ENCODE measurements around the gene FOXP4.

FOXP4 gene

GRCh38 chr6:41548098-41548840 is 2.1 kb downstream of the FOXP4 start:
- Histone ChIP-seq H3K4me1 (ENCODE audit: insufficient read depth, low read length) (peaks cover 38% of the 10 kb centered on the region), H3K9me3 (ENCODE audit: control insufficient read depth, insufficient read depth, low read length) (no peaks in the 10 kb centered on the region), H3K9ac (ENCODE audit: low read depth, low read length) (peak overlapping the region; percentile 75; the same call in 1 of the 2 replicates), H3K36me3 (ENCODE audit: insufficient read depth, low read length) (no peaks in the 10 kb centered on the region)

- Histone ChIP-seq H3K9ac (ENCODE audit: low read depth, low read length) (peak overlapping the region; percentile 75; the same call in 1 of the 2 replicates), H3K9me3 (ENCODE audit: control insufficient read depth, insufficient read depth, low read length) (no peaks in the 10 kb centered on the region), H3K4me1 (ENCODE audit: insufficient read depth, low read length) (peaks cover 46% of the 10 kb centered on the region), H3K36me3 (ENCODE audit: insufficient read depth, low read length) (no peaks in the 10 kb centered on the region)
Observed at GRCh38 chr6:41548841-41549642, 2.9 kb downstream of the FOXP4 start.

- H3K36me3 ChIP-seq (ENCODE audit: insufficient read depth, low read length) = no peaks in the 10 kb centered on the region
- H3K4me1 ChIP-seq (ENCODE audit: insufficient read depth, low read length) = peaks cover 50% of the 10 kb centered on the region
Observed at GRCh38 chr6:41549673-41550072, 3.5 kb downstream of the FOXP4 start.

GRCh38 chr6:41551086-41551700 is 5.0 kb downstream of the FOXP4 start:
- no peak overlapping the region for H3K9ac ChIP-seq (ENCODE audit: low read depth, low read length)
- no peaks in the 10 kb centered on the region for H3K36me3 ChIP-seq (ENCODE audit: insufficient read depth, low read length)
- H3K4me1 ChIP-seq (ENCODE audit: insufficient read depth, low read length) = peaks cover 53% of the 10 kb centered on the region
- no peaks in the 10 kb centered on the region for H3K9me3 ChIP-seq (ENCODE audit: control insufficient read depth, insufficient read depth, low read length)

More at GRCh38 chr6:41549673-41550072, 3.5 kb downstream of the FOXP4 start:
- H3K9me3 ChIP-seq (ENCODE audit: control insufficient read depth, insufficient read depth, low read length) = no peaks in the 10 kb centered on the region
- no peak overlapping the region for H3K9ac ChIP-seq (ENCODE audit: low read depth, low read length)

- H3K36me3 ChIP-seq (ENCODE audit: insufficient read depth, low read length) = no peaks in the 10 kb centered on the region
Observed at GRCh38 chr6:41551857-41552256, 5.7 kb downstream of the FOXP4 start.

GRCh38 chr6:41552723-41553122 is 6.5 kb downstream of the FOXP4 start:
- no peaks in the 10 kb centered on the region for H3K36me3 ChIP-seq (ENCODE audit: insufficient read depth, low read length)
- H3K9me3 ChIP-seq (ENCODE audit: control insufficient read depth, insufficient read depth, low read length) = no peaks in the 10 kb centered on the region
- no peak overlapping the region; the same call in 1 of the 2 replicates for H3K9ac ChIP-seq (ENCODE audit: low read depth, low read length)
- peaks cover 60% of the 10 kb centered on the region for H3K4me1 ChIP-seq (ENCODE audit: insufficient read depth, low read length)

More at GRCh38 chr6:41551857-41552256, 5.7 kb downstream of the FOXP4 start:
- H3K9me3 ChIP-seq (ENCODE audit: control insufficient read depth, insufficient read depth, low read length) = no peaks in the 10 kb centered on the region
- no peak overlapping the region for H3K9ac ChIP-seq (ENCODE audit: low read depth, low read length)
- peaks cover 56% of the 10 kb centered on the region for H3K4me1 ChIP-seq (ENCODE audit: insufficient read depth, low read length)

DNA sequence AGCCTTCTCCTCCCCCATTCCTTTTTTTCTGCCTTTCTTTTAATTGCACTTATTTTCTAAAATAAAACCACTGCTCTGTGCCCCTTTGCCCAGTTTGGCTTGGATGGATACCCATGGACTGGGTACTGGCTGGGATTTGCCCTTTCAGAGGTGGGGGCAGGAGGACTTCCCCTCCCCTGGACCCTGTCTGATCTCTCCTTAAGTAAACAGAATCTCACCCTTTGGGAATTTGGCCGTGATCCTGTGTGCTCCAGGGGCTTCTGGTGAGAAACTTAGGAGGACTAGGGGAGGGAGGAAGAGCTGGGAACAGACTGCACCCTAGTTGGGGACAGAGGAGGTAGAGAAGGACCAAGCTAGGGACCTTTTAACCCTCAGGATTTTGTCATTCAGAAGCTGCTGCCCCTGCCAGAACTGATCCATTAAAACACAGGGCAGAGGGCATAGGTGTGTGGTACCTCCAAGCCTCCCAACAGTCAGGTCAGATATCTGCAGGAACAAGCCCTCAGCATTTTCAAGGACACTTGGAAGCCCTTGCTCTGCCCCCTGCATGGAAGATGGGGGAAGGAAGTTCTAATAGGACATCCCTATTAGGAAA is 7.3 kb downstream of the FOXP4 start:
- Histone ChIP-seq H3K9ac (ENCODE audit: low read depth, low read length) (no peak overlapping the region), H3K36me3 (ENCODE audit: insufficient read depth, low read length) (no peaks in the 10 kb centered on the region), H3K4me1 (ENCODE audit: insufficient read depth, low read length) (peaks cover 60% of the 10 kb centered on the region), H3K9me3 (ENCODE audit: control insufficient read depth, insufficient read depth, low read length) (no peaks in the 10 kb centered on the region)

DNA sequence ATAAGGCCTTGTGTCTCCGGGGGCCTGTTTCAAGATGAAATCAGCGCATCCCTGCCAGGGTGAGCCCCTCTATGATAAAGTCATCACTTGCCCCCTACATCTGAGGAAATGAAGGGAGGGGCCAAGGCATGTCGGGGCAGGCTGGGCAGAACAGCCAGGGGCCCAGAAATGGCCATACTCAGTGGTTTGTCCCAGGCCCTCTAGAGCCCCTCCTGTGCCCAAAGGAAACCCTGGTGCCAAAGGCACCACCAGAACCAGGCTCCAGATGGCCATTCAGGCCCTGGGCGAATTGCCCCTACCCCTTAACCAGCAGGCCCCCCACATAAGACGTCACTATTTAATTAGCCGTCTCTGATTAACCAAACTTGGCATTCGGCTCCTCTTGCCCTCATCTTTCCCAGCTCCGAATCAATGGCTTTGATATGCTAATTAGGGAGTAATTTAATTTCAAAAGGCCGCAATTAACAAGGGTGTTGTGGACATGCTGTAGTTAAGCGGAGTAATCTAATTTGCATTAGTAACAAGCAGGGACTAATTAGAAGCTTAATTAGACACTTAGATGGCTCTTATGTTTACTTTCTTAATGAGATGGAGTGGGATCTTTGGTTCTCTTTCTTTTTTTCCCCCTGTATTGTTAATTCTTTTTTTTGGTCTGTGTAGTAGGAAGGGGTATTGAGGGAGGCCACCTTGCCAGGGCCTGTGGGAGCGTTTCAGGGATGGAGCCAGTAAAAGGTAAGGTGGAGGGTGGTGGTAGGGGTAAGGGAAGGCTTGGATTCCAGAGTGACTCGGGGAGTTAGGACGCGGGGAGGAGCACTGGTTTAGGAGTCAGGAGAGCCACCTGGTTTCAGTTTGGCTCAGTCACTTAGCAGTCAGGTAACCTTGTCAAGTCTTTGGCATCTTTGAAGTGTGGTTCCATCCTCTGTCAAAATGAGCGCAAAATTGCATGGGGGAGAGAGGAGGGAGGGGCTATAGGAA is 9.4 kb downstream of the FOXP4 start:
- H3K9ac ChIP-seq (ENCODE audit: low read depth, low read length) = no peak overlapping the region; the same call in 1 of the 2 replicates
- H3K9me3 ChIP-seq (ENCODE audit: control insufficient read depth, insufficient read depth, low read length) = no peaks in the 10 kb centered on the region
- peaks cover 51% of the 10 kb centered on the region for H3K4me1 ChIP-seq (ENCODE audit: insufficient read depth, low read length)
- H3K36me3 ChIP-seq (ENCODE audit: insufficient read depth, low read length) = no peaks in the 10 kb centered on the region

GRCh38 chr6:41557335-41557734 is 11.2 kb downstream of the FOXP4 start:
- no peaks in the 10 kb centered on the region for H3K36me3 ChIP-seq (ENCODE audit: insufficient read depth, low read length)
- H3K4me1 ChIP-seq (ENCODE audit: insufficient read depth, low read length) = peaks cover 45% of the 10 kb centered on the region

GRCh38 chr6:41558033-41558807 is 12.0 kb downstream of the FOXP4 start:
- H3K4me1 ChIP-seq (ENCODE audit: insufficient read depth, low read length) = peaks cover 42% of the 10 kb centered on the region
- H3K36me3 ChIP-seq (ENCODE audit: insufficient read depth, low read length) = no peaks in the 10 kb centered on the region
- H3K9me3 ChIP-seq (ENCODE audit: control insufficient read depth, insufficient read depth, low read length) = no peaks in the 10 kb centered on the region
- H3K9ac ChIP-seq (ENCODE audit: low read depth, low read length) = no peak overlapping the region

More at GRCh38 chr6:41557335-41557734, 11.2 kb downstream of the FOXP4 start:
- H3K9ac ChIP-seq (ENCODE audit: low read depth, low read length) = no peak overlapping the region
- no peaks in the 10 kb centered on the region for H3K9me3 ChIP-seq (ENCODE audit: control insufficient read depth, insufficient read depth, low read length)

DNA sequence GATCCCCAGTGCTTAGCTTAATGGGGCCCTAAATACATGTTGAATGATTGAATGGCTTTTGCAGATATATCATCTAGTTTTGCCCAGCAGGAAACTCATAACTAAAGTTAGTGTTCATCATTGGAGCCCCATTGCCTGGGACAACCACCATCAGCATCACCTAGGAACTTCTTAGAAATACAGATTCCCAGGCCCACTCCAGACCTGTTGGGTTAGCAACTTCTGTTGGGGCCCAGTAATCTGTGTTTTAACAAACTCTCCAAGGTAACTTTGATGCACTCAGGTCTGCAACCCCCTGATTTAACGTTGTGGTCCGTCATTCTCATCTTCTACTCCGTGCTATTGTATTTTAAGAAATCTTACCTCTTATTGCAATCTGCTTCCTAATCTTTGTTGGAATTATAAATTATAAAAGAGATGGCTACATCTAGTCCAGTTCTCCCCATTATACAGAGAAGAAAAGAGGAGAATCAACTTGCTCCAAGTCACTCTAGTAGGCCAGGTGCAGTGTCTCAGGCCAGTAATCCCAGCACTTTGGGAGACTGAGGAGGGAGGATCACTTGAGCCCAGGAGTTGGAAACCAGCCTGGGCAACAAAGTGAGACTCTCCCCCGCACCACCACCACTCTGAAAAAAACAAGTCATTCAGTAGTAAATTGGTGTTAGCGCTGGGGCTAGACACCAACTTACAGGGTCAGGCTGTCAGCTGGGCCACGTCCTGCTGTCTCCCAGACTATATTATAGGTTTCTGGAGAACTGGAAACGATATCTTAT is 13.7 kb downstream of the FOXP4 start:
- Histone ChIP-seq H3K9me3 (ENCODE audit: control insufficient read depth, insufficient read depth, low read length) (no peaks in the 10 kb centered on the region), H3K36me3 (ENCODE audit: insufficient read depth, low read length) (no peaks in the 10 kb centered on the region), H3K9ac (ENCODE audit: low read depth, low read length) (peak overlapping the region; percentile 62; the same call in 1 of the 2 replicates), H3K4me1 (ENCODE audit: insufficient read depth, low read length) (peaks cover 36% of the 10 kb centered on the region)
